Measurements from ENCODE around the gene NT5E.

The NT5E gene

GRCh38 chr6:85456782-85457181 lies 6.9 kb downstream of the NT5E start:
- Histone ChIP-seq H3K36me3 (ENCODE audit: insufficient read depth, low read length) (no peaks in the 10 kb centered on the region), H3K4me1 (ENCODE audit: insufficient read depth, low read length, severe bottlenecking) (no peaks in the 10 kb centered on the region), H3F3A (ENCODE audit: insufficient read depth, low read length) (no peaks in the 10 kb centered on the region), H3K79me2 (ENCODE audit: insufficient read depth, low read length) (no peaks in the 10 kb centered on the region), H2AFZ (ENCODE audit: low read length) (no peak overlapping the region), H3K4me2 (ENCODE audit: low read length) (no peak overlapping the region), H3K9me2 (ENCODE audit: low read depth, low read length) (no peaks in the 10 kb centered on the region), H3K9me3 (ENCODE audit: low read length) (no peaks in the 10 kb centered on the region), H4K20me1 (ENCODE audit: insufficient read depth, low read length) (no peaks in the 10 kb centered on the region), H3K27me3 (ENCODE audit: insufficient read depth, low read length) (no peaks in the 10 kb centered on the region), H3K27ac (ENCODE audit: low read depth, low read length, poor library complexity, severe bottlenecking) (no peak overlapping the region), H3K4me3 (ENCODE audit: low read depth, low read length, poor library complexity, severe bottlenecking) (no peak overlapping the region), H3K9ac (ENCODE audit: low read length) (no peak overlapping the region)
- TF ChIP-seq EZH2 (IDR thresholded peaks at IDR 0.05; ENCODE audit: borderline replicate concordance, low read length) = no peak
- TF ChIP-seq, protein P1, sequence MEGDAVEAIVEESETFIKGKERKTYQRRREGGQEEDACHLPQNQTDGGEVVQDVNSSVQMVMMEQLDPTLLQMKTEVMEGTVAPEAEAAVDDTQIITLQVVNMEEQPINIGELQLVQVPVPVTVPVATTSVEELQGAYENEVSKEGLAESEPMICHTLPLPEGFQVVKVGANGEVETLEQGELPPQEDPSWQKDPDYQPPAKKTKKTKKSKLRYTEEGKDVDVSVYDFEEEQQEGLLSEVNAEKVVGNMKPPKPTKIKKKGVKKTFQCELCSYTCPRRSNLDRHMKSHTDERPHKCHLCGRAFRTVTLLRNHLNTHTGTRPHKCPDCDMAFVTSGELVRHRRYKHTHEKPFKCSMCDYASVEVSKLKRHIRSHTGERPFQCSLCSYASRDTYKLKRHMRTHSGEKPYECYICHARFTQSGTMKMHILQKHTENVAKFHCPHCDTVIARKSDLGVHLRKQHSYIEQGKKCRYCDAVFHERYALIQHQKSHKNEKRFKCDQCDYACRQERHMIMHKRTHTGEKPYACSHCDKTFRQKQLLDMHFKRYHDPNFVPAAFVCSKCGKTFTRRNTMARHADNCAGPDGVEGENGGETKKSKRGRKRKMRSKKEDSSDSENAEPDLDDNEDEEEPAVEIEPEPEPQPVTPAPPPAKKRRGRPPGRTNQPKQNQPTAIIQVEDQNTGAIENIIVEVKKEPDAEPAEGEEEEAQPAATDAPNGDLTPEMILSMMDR (IDR thresholded peaks at IDR 0.05; ENCODE audit: low read length) = no peak

- H3K9me2 ChIP-seq (ENCODE audit: low read depth, low read length) = no peaks in the 10 kb centered on the region
- no peak overlapping the region for H3K27ac ChIP-seq (ENCODE audit: low read depth, low read length, poor library complexity, severe bottlenecking)
- H3K9me3 ChIP-seq (ENCODE audit: low read length) = no peaks in the 10 kb centered on the region
- no peak overlapping the region for H2AFZ ChIP-seq (ENCODE audit: low read length)
- H3K27me3 ChIP-seq (ENCODE audit: insufficient read depth, low read length) = no peaks in the 10 kb centered on the region
- TF ChIP-seq, protein P1 (IDR thresholded peaks at IDR 0.05; ENCODE audit: low read length) = no peak
- TF ChIP-seq EZH2 (IDR thresholded peaks at IDR 0.05; ENCODE audit: borderline replicate concordance, low read length) = no peak
- H3F3A ChIP-seq (ENCODE audit: insufficient read depth, low read length) = no peaks in the 10 kb centered on the region
- H3K4me1 ChIP-seq (ENCODE audit: insufficient read depth, low read length, severe bottlenecking) = no peaks in the 10 kb centered on the region
- no peak overlapping the region for H3K4me2 ChIP-seq (ENCODE audit: low read length)
- no peaks in the 10 kb centered on the region for H4K20me1 ChIP-seq (ENCODE audit: insufficient read depth, low read length)
- no peaks in the 10 kb centered on the region for H3K79me2 ChIP-seq (ENCODE audit: insufficient read depth, low read length)
- no peak overlapping the region for H3K9ac ChIP-seq (ENCODE audit: low read length)
- no peaks in the 10 kb centered on the region for H3K36me3 ChIP-seq (ENCODE audit: insufficient read depth, low read length)
- no peak overlapping the region for H3K4me3 ChIP-seq (ENCODE audit: low read depth, low read length, poor library complexity, severe bottlenecking)
Observed at GRCh38 chr6:85458184-85458583, 8.3 kb downstream of the NT5E start.

DNA sequence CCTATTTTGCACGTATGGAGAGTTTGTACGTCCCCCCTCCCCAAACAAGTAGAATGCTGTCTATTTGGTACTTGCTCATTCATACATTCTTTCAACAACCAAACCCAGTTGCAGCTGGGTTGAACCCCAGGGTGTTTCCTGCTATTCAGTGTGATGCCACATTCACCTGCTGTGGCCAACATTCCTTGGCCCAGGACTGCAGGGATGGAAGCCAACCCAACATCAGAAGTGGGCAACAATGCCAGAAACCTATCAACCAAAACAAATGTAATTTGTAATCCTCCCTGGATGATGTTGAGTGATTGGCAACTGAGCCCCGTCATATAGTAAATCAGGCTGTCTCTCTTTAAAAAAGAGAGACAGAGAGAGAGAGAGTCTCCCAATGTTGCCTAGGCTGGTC lies 8.9 kb downstream of the NT5E start:
- Histone ChIP-seq H4K20me1 (ENCODE audit: insufficient read depth, low read length) (no peaks in the 10 kb centered on the region), H3K9me2 (ENCODE audit: low read depth, low read length) (no peaks in the 10 kb centered on the region), H3K4me3 (ENCODE audit: low read depth, low read length, poor library complexity, severe bottlenecking) (no peak overlapping the region), H3K4me2 (ENCODE audit: low read length) (no peak overlapping the region), H3K27me3 (ENCODE audit: insufficient read depth, low read length) (no peaks in the 10 kb centered on the region), H3K4me1 (ENCODE audit: insufficient read depth, low read length, severe bottlenecking) (no peaks in the 10 kb centered on the region), H3K36me3 (ENCODE audit: insufficient read depth, low read length) (no peaks in the 10 kb centered on the region), H3K9me3 (ENCODE audit: low read length) (no peaks in the 10 kb centered on the region), H2AFZ (ENCODE audit: low read length) (no peak overlapping the region), H3F3A (ENCODE audit: insufficient read depth, low read length) (no peaks in the 10 kb centered on the region), H3K79me2 (ENCODE audit: insufficient read depth, low read length) (no peaks in the 10 kb centered on the region), H3K27ac (ENCODE audit: low read depth, low read length, poor library complexity, severe bottlenecking) (no peak overlapping the region), H3K9ac (ENCODE audit: low read length) (no peak overlapping the region)
- TF ChIP-seq, protein P1 (IDR thresholded peaks at IDR 0.05; ENCODE audit: low read length) = no peak
- TF ChIP-seq EZH2 (IDR thresholded peaks at IDR 0.05; ENCODE audit: borderline replicate concordance, low read length) = no peak

All from OCI-LY1 (cell line).